Colon (tissue), 2 donors: ENCODE results near the gene PRRT4.

Experiments
- FAIRE-seq: peaks from 2 replicates; lab custom pipeline; 2012; peaks lifted over from hg19 to GRCh38; lab: Jason Lieb, UNC
- donor health status: control.
- donor health status: control.

The PRRT4 gene

GRCh38 chr7:128361411-128362379, at the start of gene PRRT4:
Gene PRRT4, minus strand, starts transcription at chr7:128361690.
- no peak for FAIRE-seq

DNA sequence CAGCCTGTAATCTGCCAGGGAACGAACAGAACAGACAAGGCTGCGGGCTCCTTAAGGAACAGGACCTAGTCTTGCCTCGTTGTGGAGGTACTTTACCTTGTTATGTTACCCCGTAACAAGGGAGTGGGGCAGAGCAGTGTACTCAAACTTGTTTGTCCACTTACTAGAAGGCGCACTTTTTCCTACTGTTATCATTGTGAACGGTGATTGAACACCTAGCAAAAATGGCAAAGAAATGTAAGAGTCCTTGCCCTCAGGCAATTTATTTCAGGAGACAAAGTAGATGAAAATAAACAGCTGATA, 48.9 kb upstream of the PRRT4 start:
- no peak for FAIRE-seq

GRCh38 chr7:128409596-128410450, 48.3 kb upstream of the PRRT4 start, which contains the start of gene IMPDH1:
Gene IMPDH1, minus strand, starts transcription at chr7:128409982. Its CDS starts 81 bp downstream, at chr7:128409901.
- no peak for FAIRE-seq

DNA sequence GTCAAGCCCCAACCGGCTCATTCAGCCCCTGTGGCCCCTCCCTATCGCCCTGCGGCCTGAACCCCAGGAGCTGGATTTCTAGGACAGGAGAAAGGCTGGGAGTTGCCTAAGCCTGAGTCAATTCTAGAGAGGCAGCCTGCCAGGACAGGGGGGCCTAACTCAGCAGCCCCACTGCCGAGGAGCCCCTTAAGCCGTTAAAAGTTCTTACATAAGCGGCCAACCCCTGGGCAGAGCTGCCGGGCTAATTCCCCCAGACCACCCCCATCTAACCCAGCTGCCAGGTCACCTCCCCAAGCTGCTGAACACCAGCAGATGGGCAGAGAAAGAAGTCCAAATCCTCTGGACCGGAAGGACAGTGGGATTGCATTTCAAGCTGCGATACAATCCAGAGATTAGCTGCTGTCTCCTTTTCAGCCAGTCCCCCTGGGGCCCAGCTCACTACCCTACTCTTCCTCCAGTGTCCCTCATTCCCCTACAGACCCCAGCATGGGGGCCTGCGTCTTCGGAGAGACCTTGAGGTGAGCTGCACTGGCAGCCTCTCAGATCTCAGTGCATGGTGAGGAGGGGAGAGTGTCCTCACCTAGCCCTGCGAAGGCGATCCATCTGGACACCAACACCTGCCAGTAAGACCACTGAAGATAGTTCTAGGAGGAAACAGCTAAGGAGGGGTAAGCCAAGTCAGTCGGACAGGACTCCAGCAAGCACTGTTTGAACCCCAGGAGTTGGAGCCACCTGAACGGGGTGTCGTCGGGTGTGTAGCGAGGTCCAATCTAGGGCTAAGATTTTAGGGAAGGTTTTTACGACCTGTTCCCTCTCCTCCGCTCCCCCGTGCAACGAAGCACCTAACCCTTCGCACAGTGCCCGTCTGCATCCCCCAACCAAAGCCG, 47.5 kb upstream of the PRRT4 start:
- FAIRE-seq = no peak

DNA sequence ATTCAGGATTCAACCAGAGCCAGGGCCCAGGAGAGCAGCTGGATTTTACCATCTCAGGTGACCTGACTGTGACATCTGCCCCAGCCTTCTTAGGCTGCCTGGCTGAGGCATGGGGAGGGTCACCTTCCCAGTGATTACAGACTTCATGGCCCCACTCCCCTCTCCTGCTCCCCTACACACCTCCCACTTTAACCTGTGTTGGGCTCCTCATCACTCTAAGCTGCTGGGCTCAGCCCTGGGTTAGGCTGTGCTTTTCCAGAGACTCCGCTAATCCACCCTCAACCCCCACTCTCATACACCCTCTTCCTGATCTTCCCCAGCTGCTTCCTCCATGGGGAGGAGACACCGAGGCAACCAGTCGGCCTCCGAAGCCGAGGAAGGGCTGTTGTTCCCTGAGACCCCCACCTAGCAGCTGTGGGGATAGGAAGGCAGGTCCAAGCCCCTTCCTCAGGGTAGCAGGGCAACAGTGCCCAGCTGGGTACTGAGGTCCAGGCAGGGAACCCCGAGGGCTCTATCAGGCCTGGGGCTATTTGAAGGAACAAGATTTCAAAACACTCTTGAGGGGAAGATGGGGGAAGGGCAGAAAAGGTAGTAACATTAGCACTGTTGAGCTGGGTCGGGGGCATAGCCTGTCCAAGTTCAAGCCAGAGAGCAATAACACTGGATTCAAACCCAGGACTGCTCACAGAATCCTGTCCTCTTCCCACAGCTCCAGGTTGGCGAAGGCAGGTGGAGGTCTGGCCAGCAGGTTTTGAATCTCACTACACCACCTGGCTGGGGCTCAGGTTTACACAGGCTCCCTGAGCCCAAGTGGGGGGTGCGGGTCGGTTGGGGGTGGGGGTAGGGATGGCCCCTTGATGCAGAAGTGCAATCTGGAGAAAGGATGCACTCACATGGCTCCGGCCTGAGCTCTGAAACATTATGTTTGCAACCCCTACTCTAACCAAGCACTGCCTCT, 46.5 kb upstream of the PRRT4 start:
- no peak for FAIRE-seq

DNA sequence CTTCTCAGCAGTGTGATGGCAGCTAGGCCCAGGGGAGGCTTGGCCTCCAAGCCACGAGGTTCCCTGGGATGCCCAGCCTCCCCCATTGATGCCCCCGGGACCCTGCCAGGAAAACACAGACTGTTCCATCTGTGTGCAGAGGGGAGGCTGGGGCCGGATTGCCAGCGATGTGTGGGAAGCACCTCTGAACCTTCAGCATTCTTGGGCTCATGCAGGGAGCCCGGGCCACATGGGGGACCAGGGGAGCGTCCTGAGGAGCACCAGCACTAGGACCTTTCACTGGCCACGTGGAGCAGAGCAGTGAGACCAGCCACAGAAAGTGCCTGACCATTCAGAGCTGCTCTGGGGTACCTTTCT, 45.7 kb upstream of the PRRT4 start:
- no peak for FAIRE-seq

GRCh38 chr7:128406314-128407232, 45.1 kb upstream of the PRRT4 start:
- FAIRE-seq = no peak

DNA sequence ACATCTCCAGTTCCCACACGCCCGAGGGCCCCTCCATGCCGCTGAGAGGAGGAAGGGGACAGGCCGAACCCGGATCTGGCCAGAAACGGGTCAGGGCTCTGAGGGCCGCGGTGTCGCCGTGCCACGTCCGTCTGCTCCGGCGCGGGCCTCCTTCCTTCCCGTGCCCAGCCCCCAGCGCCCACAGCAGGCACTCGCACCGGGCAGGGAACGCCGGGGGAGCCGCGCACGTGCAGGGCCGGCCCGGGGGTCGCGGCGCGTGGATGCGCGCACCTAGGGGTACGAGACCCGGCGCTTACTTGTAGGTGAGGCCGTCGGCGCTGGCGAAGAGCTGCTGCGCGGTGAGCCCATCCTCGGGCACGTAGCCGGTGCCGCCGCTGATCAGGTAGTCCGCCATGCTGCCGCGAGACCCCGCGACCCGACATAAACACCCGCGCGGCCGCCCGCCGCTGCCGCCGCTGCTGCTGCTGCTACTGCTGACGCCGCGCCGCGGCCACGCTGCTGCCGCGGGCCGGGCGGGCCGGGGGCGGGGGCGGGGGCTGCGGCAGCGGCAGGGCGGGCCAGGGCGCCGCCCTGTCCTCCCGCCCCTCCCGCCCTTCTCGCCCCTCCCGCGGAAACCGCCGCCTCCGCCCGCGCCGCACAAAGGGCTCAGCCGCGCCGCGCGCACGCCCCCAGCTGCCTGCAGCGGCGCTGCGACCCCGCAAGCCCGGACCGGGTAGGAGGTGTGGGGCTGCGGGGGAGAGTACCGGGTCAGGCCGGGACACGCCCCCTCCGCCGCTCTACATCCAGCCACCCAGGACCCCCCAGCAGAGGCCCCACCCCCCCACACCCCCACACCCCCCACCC, 44.2 kb upstream of the PRRT4 start:
- FAIRE-seq = no peak

DNA sequence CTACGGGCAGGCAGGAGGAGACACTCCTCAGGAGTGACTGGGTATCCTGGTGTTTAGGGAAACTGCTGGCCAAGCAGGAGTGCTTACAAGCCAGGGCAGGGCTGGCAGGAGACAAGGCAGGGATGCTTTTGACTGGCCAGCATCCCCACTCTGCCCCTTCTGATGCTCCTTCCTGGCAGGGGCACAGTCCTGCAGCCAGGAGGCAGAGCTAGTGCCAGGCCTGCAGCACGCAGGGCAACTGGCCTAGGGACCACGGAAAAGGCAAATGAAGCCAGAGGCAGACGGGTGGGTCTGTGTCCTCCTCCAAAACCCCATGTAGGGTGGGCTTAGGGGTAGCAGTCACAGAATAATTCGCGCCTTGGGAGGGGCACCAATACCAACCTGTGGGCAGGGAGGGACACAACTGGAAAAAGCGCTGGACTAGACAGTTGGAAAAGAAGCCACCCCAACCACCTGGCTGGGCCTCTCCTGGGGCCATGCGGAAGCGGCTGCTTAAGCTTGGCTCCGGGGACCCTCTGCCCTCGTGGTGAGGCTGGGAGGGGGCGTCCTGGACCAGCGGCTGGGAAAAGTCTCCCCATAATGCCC, 43.5 kb upstream of the PRRT4 start:
- FAIRE-seq = no peak

GRCh38 chr7:128404143-128404681, 42.7 kb upstream of the PRRT4 start:
- no peak for FAIRE-seq

GRCh38 chr7:128403676-128404075, 42.2 kb upstream of the PRRT4 start:
- no peak for FAIRE-seq

DNA sequence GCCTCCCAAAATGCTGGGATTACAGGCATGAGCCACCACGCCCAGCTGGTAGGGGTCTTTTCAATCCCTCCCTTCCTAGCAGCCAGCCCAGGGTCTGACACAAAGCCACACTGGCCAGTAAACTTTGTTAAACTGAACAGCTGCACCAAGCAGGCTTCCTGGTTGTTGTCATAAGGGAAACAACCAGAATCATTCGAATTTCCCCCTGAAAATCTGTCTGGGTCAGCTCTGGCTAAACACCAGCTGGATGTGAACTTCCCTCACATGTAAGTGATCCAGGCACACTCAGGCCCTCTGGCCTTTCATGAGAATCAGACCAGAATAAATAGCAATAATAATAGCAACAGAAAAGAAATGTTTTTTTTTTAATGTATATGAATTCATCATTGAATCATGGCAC, 40.9 kb upstream of the PRRT4 start:
- FAIRE-seq = no peak

GRCh38 chr7:128400566-128400965, 39.1 kb upstream of the PRRT4 start:
- no peak for FAIRE-seq

- FAIRE-seq = no peak
Measured at GRCh38 chr7:128399991-128400390, 38.5 kb upstream of the PRRT4 start.

DNA sequence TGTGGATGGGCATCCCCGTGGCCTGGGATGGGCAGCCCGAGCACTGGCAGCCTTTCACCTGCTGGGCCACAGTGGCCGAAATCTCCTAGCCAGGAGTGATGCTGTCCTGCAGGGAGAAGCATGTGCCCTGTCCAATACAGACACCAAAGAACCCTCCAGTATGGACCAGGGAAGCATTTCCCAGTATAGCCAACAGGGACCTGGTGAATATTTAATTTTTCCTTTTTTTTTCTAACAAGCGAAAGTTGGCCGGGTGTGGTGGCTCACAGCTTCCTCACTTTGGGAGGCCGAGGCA, 37.3 kb upstream of the PRRT4 start:
- no peak for FAIRE-seq

DNA sequence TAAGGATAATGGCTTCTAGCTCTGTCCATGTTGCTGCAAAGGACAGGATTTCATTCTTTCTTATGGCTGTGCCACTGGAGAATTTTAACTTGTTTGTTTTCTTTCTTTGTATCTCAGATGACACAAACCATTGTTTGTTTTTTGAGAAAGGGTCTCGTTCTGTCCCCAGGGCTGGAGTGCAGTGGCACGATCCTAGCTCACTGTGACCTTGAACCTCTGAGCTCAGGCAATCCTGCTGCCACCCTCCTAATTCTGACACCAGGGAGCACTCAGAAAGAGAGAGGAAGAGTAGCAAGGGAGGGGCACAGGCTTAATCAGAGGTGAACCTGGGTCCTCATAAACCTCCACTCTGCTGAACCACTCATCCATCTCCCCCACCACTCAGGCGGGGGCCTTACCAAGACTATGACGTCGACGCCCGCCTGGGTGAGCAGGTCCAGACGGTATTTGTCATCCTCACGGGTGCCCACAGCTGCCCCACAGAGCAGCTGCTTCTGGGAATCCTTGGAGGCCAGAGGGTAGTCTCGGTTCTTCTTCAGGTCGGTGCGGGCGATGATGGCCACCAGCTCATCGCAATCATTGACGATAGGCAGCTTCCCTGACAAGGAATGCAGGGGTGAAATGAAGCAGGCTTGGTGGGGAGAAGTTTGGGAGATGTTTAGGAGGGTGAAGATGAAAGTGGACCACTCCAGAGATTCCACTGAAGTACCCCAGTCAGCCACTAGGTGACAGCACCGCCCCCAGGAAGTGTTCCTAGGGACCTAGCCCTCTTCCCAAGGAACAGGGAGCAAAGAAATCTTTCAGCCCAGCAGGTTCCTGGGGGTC, 36.7 kb upstream of the PRRT4 start:
- FAIRE-seq = no peak

DNA sequence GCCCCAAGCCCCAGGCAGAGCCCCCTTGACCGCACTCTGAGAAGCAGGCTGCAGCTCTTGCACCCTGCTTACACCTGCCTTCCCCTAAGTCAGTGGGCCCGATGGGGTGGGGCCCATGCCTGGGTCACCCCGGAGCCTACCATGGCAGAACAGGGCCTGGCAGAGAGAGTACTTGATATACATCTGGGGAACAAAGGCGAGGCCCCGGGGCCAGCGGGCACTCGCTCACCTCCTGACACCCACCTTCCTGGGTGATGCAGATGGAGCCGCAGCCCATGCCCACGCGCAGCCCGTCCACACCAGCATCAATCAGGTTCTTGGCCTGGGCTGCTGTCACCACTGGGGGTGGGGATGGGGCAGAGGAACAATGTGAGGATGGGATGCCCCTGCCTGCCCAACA, 34.9 kb upstream of the PRRT4 start:
- FAIRE-seq = no peak

DNA sequence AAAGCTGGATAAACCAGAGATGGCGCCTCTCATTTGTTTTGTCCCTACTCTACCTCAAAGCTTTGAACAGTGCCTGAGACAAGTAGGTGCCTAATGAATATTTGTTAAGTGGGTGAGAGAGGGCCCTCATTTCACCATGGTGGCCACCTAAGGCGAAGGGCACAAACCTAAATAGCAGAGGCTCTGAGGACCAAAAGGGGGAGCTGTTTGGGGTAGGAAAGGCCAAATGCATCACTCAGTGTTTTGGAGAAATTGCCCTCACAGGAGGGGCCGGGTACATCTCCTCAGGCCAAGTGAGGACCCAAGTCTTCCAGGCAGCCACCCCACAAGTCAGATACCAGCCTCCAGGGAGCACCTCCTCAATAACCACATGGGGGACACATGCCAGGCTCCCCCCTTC, 34.3 kb upstream of the PRRT4 start:
- no peak for FAIRE-seq
